RKO (cell line): ENCODE data around the gene DCAF8.
A peak's percentile ranks its signal among the peaks of the same experiment; 100 is the strongest.

Source experiments
- DNase-seq: peaks from one replicate; pipeline ENCODE4 v3.0.0-alpha.2; 2016; ENCODE audit warnings: low spot score

The DCAF8 gene

DNA sequence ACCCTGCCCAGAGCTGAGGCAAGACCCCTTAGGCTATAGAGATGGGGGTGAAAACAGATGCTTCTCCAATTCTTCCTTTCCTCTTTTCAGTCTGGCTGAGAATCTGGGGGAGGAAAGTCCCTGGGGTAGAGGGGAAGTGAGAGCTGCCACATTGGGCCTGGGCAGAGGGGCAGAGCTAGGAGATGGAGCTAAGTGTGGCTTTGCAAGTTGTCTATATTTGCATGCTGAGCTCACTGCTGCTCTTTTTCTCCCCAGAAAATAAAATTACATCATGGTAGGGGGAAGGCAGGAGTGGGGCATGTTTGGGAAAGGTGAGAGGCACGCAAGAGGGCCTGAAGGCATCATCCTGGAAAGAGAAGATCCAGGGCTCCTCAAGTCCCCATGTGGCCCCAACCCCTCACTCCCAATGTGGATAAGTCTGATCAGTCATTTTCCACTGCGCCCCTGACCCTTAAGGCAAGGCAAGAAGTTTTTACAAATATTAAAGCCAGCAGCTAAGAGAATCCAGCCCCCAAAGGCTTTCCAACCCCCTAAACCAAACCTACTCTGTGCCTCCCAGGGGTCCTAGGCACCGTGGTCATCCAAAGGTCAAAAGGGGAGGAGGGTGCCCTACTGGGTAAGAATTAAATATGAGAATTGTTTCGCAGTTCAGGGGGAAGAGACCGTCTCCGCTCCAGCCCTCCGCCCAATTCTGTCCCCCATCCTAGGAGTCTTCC lies 57.7 kb downstream of the DCAF8 start:
- DNase-seq = no peak

DNA sequence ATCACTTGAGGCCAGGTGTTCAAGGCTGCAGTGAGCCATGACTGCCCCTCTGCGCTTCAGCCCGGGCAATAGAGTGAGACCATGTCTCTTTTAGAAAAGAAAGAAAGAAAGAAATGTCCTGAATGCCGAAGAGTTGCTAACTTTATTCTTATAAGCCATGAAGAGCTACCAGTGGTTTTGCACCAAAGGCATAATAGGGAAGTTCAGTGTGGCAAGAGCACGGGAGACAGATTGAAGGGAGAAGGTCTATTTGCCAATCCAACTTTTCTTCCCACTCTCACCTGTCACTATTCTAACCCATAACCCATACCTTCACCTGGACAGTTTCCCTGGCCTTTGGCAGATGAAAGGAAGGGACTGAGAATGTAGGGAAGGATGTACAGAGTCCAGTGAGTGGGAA lies 61.6 kb downstream of the DCAF8 start:
- DNase-seq = no peak

DNA sequence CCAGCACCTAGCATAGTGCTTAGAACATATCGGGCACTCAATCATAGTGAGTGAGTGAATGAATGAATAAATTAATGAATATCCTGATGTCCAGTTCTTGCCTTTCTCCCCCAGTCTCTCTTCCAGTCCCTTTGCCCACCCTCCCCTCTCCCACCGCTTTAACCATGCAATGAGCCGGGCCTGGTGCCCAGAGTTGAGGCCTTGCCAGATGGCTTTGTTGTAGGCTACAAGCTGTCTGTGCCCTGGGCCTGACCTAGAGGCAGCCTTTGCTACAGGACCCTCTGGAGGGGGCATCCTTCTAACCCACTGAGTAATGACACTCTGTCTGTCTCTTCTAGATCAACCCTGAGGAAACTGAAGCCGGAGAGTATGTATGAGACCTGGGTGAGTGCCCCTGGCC lies 65.1 kb downstream of the DCAF8 start:
- no peak for DNase-seq

DNA sequence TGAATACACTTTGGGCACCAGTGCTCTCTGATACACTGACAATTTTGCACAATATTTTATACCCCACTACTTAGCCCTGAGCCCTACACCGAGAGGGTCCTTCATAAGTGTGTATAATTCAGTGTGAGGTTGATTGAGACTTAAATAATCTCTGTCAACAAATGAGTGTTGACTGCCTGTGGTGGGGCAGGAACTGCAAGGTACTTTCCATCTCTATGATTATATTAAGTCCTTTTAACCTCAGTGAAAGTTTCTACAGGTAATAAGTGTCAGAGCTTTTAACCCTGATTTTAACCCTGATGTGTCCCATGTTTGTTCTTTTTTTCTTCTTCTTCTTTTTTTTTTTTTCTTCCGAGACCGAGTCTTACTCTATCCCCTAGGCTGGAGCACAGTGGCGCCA lies 66.2 kb downstream of the DCAF8 start:
- no peak for DNase-seq

DNA sequence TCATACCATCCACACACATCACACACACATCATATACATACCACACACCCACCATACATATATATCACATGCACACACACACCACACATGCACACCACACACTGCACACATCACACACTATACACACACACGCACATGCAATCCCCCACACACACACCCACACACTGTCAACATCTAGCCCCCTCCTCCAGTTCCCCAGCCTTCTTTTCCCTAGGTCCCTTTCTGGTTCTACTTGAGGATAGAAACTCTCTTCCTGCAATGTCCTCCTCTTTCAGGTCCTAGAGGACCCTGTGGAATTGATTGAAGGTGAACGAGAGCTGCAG lies 67.7 kb downstream of the DCAF8 start:
- DNase-seq = no peak

DNA sequence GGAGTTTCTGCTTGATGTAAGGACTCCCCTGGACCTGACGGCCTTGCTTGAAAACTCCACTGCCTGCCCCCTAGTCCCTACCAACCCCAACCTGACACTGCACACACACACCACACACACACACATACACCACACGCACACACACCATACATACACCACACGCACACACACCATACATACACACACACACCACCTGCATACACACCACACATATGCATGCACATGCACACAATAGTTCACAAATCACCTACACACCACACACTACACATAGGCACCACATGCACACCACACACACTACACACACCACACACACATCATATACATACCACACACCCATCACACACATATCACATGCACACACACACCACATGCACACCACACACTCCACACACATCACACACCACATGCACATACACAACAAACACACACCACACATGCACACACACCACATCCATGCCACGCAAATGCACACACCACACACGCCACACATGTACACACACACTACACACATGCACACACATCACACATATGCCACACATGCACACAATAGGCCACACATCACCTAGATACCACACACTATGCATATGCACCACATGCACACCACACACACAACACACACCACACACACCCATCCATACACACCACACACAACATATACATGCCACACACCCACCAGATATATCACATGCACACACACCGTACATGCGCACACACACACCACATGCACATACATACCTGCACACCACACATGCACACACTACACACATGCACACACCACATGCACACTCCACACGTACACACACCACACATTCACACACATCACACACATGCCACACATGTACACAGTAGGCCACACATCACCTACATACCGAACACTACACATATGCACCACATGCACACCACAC lies 68.3 kb downstream of the DCAF8 start:
- DNase-seq = no peak

DNA sequence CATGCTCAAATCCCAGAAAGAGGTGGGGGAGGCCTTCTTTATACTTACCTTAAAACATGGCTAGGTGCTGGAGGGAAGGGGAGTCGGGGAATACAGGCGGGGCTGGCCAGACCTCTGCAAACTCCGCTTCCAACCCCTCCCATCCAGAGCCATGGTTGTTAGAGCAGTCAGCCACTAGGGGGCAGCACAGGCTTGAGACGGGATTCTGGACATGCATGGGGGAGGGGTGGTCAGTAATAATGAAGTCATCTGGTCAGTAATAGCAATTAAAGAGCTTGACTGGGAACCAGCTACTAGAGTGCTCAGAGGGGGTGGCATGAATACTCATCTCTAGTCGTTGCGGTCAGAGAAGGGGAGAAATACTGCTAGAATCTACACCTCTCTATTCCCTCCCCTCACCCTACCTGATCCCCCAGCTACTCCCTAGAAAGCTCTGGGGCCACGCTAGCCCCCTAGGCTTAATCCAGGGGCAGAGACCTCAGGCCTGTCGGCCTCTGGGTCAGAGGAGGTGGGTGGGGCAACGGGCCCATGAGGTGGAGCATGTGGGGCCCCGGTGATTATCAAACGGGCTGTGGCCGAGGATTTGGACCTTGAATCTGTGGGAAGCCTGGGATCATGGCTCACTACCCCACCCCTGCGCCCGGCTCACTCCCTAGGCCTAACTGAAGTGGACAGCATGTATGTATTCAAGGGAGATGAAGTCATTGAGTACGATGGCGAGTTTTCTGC lies 69.1 kb downstream of the DCAF8 start:
- DNase-seq = peak; percentile 89

DNA sequence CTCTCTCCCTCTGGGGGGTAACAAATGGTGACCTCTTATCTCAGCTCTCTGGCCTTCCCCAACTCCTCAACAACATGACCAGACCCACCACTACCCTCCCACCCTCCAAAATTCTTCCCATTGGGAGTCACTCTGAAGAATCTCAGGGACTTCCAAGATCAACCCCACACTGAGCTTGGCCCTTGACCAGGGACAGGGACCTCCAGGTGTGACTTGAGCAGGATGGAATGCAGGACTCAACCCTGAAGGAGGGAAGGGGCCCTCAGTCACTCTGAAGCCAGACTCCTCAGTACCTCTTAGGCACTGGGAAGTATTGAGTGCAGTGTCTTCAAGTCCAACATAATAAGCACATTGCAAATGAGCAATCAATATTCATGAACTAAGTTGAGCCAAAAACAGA lies 70.1 kb downstream of the DCAF8 start:
- no peak for DNase-seq

DNA sequence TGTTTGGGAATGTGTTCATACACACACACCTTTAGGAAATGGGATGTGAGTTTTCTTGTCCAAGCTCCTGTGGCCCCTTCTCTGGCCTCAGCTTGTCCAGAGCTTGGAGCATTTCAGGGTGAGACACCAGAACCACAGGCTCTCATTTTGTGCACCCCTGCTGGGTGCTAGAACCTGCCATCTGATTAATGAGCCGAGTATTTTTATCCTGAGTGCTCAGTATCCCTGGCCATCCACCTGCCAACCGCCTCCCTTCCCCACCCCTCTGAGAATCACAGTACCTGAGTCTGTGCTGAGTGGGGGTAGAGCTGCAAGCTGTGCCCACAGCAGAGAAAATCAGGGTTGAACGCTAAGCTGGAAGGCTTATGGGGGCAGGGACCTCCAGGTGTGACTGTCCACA lies 70.6 kb downstream of the DCAF8 start:
- DNase-seq = no peak

DNA sequence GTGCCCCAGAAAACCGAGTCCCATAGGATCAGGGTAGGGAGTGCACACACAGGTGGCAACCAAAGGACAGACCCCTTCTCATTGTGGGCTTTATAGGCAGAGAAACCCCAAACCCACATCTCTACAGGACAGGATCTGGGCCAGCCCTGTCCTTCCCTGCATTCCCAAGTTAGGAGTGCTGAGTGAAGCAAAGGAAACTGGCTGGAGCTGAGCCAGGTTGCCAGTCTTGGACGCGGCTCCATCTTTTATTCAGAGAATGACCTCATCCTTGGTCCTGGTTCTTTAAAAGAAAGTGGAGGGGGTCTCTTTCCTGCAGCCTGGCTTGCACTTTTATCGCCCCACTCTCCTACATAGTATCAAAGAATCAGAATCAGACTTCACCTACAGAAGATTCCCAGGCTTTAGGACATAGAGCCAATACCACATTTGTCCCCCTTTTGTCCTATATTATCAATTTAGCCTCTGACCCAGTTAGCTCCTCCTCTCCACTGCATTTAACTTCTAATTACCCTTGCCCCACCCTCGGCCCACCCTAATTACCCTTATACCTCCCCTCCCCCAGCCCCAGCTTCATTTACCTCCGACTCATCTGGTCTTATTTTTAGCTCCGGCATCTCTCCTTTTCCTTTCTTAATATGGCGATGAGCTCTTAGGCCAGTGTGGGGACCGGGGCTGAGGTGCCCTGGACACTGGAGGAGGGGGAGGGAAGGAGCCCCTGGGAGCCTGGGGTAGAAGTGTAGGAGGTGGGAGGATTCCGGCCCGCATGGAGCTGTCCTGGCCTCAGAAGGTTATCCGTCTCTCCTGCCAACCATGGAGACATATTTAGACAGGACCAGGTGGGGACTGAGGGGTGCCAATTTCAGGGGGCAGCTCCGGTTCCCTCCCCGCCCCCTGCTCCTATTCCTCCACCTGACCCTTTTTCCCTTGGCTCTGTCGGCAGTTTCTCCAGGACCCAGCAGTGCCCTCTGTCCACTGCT lies 72.4 kb downstream of the DCAF8 start, which contains the start of gene CASQ1:
Gene CASQ1 (plus strand): TSS at position 927 of the 977 bp plus-strand sequence. CDS start 177 bp downstream, outside the sequence.
- DNase-seq = no peak

DNA sequence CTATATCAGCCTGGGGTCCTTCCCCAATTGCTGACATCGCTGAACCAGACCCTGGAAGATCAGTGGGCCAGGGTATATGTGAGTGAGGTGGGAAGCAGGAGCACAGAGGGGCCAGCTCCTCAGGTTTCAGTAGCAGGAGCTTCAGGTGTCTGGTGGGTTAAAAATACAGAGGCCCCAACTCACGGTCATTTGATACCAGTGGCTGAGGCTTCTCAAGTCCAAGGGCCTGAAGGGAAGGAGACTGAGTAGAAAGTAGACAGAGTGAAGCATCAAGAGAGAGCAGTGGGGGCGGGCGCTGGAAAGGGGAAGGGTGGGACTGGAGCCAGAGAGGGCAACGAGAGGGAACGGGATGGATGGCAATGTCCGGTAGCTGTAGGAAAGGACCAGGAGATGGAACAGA lies 74.0 kb downstream of the DCAF8 start:
- DNase-seq = no peak

DNA sequence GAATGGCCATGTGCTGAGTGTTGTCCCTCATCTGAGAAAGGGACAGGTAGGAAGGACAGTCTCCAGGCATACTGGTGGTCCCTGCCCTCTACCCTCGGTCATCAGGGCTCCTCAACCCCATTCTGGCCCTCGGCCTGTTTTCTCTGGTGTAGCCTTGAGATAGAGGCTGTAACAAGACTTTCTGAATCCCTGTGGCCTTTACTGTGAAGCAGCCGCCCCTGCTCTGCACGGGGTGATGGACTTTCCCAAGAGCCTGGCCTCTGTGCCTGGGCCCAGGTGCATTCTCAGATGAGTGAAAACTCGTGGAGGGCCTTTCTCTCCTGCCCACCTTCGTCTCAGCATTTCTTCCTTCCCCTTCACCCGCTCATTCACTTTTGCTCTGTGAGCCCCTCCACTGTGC lies 74.9 kb downstream of the DCAF8 start:
- DNase-seq = no peak

DNA sequence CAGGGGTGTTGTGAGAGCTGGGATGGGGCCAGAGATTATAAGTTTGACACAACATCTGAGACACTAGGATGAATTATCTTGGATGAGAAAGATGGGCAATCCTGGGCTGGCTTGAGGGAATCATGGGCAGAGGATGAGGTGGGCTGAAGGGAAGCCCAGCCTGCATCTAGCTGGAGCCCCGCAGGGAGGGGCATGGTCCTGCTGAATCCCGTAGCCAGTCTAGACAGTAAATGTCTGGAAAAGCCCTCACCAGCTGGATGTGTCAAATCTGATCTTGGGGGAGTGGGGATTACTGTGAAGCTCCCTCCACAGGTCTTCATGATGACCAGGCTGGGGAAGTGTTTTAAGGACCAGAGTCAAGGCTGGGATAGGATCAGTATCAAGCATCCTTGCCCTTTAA lies 75.6 kb downstream of the DCAF8 start:
- no peak for DNase-seq

DNA sequence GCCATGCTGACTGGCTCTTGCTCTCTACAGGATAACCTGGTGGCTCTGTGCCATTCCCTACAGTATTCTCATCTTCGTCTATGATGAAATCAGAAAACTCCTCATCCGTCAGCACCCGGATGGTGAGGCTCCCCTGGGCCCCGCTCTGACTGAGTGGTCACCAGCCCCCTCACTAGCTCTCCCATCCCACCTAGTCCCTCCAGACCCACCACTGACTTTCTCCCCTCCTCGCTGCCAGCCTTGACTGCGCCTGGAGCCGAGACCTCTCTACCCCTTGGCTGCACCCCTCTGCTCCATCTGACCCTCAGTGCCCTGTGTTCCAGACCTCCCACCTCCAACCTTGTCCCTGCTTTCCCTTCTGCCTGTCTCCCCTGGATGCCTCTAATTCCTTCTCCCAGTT lies 76.1 kb downstream of the DCAF8 start:
- no peak for DNase-seq

DNA sequence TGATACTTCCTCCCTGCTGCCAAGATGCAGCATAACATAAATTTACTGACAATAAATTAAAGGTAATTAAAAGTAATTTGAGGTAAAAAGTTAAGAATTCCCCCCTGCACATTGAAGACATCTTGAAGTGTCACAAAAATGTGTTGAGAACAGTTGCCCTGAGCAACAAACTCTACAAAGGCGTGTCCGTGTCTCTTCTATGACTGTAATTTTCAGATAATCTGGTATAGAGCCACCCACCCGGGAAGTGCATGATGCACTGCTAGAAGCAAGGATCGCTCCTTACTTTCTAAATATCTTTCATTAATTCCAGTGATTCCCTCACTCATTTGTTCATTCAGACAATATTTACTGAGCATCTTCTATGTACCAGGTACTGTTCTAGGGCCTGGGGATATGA lies 83.0 kb downstream of the DCAF8 start:
- DNase-seq = no peak

DNA sequence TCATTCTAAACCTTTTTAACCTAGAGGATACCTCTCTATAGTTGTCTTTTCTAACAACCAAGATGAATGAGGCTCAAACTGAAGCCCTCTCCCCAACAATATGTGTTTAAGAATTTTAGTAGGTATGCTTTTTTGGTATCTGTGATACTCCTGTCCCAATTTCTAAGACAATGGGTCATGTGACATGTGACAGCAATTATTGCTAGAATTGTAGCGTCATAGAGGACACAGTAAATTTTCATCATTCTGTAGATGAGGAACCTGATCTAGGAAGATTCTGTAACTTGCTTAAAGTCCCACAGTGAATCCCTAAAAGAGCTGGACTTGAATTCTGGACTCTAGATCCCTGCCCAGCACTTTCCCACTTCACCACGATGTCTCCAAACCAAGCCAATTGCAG lies 83.6 kb downstream of the DCAF8 start:
- no peak for DNase-seq

DNA sequence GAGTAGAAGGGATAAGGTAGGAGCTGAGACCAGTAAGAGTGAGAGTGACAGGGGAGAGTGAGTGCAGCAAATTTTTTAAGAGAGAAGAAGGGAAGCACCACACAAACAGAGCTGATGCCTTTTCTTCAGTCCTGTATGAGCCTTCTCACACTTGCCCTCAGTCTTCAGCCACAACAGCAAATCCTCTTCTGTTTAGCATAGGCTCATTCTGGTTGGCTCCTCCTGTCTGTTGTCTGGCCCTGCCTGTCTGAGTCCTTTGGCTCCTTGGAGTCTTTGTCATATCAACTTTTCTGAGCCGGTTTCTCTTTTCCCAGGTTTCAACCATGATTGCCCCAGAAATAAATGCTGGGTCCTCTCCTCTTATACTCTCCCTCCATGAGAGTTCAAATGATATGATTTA lies 84.7 kb downstream of the DCAF8 start:
- DNase-seq = no peak

DNA sequence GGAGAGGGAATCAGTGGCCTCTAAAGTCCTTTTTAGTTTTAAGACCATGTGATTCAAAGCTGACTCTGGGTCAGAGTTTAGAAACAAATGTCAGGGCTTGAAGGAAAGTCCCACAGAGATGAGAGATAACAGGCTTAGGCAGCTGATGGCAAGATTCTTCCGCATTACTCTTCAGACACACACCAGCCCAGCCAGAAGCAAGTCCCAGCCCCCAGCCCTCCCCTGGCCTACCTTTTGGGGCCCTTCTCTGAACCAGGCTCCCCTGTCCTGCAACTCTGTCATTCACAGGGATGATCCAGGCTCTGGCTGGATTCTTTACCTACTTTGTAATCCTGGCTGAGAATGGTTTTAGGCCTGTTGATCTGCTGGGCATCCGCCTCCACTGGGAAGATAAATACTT lies 85.1 kb downstream of the DCAF8 start:
- DNase-seq = no peak

DNA sequence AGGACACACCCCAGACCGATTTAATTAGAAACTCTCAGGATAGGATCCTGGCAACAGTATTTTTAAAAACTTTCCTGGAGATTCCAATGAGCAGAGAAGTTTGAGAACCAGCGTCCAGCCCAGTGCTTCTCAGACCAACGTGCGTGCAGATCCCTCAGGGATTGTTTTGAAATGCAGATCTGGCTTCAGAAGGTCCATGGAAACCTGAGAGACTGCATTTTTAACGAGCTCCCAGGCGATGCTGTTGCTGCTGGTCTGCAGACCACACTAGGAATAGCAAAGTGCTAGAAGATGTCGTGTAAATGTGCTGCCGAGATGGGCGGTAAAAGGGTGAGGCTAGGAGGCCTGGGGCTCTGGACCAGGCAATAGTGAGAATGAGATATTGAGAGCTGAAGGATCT lies 90.4 kb downstream of the DCAF8 start:
- no peak for DNase-seq

DNA sequence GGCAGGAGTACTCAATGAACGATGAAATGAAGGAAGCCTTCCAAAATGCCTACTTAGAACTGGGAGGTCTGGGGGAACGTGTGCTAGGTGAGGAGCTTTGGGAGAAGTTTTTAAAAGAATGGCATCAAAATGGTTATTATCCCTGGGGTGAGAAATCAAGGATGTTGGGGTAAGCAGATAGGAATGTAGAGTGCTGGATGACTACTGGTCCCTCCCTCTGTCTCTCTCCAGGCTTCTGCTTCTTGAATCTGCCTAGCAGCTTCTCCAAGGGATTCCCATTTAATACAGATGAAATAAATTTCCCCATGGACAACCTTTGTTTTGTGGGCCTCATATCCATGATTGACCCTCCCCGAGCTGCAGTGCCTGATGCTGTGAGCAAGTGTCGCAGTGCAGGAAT lies 91.0 kb downstream of the DCAF8 start:
- peak; percentile 11 for DNase-seq

DNA sequence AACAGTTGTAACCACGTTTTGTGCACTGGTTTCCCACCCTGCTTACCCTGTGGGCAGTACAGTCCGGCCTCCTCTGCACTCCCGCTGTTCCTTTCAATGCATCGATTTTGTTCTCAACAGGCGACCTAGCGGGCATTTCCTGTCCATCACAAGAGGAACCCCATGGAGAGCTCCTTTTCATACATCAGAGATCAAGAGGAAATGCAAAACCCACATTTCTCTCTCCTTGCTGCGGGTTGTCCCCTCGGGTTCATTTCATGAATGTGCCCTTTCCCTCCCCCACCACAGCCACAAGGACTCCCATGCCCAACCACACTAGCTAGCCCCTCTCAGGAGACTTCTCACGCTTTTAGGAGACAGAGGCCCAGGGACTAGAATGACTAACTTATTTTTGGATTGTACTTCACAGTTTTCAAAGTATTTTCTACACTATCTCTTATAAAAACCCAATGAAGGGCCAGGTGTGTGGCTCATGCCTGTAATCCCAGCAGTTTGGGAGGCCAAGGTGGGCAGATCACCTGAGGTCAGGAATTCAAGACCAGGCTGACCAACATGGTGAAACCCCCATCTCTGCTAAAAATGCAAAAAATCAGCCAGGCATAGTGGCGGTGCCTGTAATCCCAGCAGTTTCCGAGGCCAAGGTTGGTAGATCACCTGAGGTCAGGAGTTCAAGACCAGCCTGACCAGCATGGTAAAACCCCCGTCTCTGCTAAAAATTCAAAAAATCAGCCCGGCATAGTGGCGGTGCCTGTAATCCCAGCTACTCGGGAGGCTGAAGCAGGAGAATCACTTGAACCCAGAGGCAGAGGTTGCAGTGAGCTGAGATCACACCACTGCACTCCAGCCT lies 92.6 kb downstream of the DCAF8 start:
- no peak for DNase-seq
